NCI-H446 (cell line): Measurements from ENCODE around the gene CCDC13.

Source experiments
- DNase-seq, 2 experiments: peaks; one replicate each; lab custom pipeline; 2025; lab: John Stamatoyannopoulos, UW

Gene CCDC13

DNA sequence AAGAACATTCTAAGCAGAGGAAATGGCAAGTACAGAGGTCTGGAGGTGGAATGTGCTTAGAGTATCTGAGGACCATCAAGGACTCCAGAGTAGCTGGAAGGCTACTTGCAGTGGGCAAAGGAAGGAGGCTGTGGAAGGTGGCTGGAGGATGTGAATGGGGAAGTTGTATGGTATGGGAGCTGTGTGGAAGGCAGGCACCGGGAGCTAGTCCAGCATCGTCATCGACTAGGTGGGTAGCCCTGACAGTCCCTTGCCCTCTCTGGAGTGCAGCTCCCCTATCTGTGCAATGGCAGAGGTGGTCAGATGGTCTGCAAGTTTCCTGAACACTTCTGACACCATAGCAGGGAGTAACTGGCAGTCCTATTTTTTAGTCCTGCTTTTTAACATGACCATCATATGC, 19.3 kb downstream of the CCDC13 start:
- DNase-seq = no peak

DNA sequence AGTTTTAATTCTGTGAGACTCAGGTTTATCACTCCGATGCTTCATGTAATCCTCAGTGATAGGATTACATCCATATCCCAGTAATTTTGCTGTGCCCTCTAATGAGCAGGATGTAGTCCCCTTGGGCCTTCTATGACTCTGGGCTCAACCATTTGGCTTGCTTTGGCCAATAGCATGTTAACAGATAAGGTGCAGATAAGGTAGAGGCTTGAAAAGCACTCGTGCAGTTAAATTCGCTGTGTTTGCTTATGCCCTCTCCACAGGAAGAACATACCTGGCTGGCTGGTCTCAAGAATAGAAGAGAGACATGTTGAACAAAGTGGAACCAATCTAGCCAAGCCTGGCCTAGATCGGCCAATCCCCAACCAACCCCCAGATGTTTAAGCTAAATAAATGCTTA, 20.1 kb downstream of the CCDC13 start:
- no peak for DNase-seq

DNA sequence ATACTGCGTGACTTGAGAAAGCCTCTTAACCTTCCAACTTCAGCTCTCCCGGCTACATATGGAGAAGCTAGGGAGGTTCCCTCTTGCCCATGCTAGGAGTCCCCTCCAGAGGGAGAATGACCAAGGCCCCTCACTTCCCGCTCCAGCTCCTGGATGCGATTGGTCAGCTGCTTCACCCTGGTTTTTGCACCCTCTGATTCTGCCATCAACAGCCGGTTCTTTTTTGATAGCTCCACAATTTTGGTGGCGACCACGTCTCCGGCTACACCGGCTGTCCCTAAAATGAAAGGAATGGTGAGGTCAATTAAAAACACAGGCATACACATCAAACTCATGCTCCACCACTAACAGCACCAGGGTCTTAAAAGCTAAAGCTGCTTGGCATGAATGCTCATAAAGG, 20.6 kb downstream of the CCDC13 start:
- no peak for DNase-seq

DNA sequence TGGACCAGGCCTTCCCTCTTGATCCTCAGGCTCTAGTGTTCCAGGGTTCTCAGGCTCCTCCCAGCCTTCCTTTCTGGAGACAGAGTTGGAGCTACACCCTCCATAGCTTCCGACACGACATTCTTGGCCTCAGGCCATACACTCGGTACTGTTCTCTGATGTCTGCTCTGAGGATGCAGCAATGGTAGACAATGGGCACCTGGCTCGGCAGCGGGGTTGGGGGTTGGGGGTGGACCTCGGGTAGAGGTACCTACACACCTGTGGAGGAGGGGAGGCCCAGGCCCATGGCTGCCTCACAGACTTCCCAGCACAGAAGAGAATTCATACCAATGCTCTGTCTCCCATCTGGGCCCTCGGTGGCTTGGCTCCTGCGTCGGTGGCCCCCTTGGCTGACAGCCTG, 21.4 kb downstream of the CCDC13 start:
- peak in 1 of 2 experiments; percentile 6 for DNase-seq

DNA sequence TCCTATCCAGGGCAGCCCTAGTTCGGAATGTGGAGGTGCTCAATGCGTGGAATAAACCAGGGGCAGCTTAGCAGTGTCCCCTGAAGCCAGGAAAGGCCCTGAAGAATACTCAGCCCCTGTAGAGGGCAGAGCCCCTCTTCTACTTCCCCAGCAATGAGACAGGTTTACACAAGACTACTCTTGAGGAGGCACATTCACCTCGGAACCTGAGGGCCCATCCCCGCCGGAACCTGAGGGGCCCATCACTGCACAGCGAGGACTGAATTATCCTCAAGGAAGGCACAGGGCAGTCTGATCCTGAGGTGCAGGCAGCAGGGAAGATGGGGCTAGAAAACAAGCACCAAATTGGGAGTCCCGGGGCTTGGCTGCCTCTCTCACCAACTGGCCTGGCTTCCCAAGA, 22.2 kb downstream of the CCDC13 start:
- no peak for DNase-seq

DNA sequence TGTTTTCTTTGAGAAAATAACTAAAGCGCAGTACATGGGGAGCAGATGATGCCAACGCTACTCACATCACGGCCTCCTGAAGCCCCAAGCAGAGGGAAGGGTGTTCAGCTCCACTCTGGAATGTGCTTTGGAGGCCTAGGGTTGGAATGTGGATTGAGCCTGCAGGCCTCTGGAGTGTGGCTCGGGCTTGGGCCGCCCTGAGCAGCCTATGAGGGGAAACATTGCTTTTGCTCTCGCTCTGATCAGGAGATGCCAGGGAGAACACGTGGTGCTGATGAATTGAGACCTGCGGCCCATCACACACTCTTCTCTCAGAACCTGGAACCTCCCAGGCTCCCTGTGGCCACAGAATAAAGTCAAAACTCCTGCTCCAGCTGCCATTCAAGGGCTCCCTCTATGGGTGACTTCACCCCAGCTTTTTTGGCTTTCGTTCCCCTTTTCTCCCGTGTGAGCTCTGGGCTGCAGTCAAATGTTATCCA, 23.3 kb downstream of the CCDC13 start:
- no peak for DNase-seq

DNA sequence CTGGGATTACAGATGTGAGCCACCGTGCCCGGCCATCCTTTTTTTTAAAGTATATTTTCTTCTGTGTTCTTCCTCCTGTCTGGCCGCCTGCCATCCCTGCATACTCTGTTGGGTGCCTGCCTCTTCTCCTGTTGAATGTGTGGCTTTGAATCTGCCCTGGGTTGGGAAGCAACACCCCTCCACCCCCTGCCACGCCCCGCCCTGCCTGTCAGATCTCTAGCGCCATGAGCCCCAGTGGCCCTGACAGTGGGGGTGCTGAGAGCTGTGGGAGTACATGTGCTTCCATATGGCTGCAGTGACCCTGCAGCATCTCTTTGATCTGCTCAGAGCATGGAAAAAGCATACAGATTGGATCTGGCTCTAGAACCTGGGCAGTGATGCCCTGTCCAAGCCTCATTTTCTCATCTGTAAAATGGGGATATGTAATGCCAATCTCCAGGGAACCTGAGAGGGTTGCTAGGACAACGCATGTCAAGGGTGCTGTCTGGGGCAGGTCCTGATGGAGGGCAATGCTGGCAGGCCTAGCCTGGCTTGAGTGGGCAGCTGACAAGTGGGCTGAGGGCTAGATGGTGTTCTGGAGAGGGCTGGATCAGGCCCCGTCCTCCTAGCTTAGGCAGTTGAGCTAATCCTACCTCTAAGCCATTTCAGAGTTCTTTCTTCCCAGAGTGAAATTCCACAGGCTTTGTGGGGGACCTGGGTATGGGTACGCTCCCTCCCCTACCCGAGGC, 23.9 kb downstream of the CCDC13 start:
- no peak for DNase-seq

DNA sequence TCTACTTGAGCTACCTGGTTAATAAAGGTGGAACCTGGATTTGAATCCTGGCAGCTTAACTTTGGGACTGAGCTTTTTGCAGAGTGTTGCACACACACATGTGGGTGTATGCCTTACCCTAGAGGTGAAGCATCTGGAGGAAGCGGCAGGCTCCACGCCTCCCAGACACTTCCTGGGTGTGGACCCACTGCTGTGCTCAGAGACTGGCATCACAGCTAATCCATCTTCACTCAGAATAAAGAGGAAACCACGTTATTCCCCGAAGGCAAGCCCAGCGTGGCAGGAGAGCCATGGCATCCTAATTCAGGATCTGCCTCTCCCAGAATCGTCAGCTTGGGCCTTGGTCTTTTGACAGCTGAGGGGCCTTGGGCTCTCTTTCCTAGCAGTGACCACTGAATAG, 25.5 kb downstream of the CCDC13 start:
- no peak for DNase-seq

DNA sequence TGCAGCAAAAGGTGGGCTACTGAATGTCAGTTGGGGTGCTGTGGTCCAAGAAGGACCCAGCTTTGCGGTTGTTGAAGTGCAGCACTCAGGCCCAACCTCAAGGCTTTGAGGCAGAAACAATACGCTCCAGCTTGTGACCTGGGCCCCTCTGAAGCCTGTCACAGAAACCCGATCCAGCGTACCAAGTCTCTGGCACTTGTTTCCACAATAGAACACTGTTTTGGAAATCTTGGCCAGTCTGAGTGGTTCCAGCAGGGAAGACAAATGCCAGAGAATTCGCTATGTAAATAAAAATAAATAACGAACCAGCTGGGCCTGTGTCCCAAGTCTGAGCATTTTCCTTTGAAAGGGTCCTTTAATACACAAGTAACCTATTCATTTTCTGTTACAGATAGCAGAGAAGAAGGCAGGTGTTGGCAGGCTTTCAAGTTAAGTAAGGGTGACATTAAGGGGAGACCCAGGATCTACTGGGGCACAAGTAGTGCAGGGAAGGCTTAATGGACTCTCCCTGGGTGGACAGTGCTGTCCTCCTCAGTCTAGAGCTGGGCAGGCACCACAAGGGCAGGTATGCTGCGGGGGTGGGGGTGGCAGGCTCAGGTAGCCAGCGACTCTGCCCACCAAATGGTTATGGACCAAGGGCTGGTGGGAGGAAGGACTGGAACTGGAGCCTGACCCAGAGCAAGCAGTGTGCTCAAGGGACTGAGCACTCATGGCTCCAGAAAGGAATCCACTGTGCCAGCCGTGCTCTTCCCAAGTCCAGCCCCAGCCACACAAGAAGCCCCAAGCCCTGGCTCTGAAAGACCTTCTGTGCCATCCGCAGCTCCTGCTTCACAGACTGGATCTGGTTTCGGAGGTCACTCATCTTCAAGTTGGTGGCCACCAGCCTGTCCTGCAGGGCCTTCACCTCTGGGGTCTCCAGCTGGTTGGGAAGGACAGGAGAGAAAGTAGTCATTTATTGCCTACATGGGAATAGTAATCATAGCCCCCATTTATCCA, 26.3 kb downstream of the CCDC13 start:
- peak; percentile 51 to 77 for DNase-seq

DNA sequence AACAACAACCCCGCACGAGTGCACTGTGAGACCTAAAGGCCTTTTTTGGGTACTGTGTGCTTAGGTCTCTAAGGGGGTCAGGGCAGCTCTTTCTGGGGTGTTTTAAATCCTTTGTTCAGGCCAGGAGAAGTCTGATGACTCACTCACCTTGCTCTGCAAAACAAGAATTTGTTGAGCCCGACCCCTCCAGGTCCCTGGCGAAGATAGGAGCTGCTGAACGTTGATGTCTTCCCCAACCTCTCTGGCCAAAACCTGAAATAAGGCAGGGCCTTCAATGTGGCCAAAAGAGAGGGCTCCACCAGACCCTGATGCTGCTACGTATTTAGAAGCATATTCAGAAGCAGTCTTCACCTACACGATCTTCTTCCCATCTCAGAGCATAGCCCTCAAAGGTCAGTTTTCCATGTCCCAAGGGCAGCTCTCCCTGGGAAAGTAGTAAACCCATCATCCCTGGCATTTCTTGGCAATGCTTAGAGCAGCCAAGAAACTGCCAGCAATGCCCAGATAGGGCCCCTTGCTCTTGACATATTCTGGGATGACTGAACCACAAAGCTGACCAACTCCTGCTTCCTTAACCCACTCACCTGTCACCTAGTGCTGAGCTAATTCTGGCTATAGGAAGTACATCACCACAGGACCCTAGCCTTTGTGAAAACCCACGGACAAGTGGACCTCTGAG, 27.1 kb downstream of the CCDC13 start:
- peak in 1 of 2 experiments; percentile 23 for DNase-seq

DNA sequence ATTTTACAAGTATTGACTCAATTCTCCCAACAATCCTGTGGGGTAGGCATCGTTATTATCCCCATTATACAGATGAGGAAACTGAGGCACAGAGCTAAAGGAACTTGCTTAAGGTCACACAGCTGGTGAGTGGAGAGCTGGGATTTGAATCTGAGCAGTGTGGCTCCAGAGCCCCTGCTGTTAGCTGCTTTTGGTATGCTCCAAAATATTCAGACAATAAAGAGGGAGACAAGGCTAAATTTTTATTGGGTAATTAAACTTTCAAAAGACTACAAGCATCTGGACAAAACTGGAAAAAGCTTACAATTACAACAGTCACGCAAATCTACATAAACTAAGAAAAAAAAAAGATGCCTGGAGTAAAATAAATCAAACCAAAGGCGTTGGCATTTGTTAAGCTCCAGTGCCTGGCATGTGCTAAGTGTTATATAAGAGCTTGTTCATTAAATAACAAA, 27.7 kb downstream of the CCDC13 start:
- peak in 1 of 2 experiments; percentile 22 for DNase-seq

DNA sequence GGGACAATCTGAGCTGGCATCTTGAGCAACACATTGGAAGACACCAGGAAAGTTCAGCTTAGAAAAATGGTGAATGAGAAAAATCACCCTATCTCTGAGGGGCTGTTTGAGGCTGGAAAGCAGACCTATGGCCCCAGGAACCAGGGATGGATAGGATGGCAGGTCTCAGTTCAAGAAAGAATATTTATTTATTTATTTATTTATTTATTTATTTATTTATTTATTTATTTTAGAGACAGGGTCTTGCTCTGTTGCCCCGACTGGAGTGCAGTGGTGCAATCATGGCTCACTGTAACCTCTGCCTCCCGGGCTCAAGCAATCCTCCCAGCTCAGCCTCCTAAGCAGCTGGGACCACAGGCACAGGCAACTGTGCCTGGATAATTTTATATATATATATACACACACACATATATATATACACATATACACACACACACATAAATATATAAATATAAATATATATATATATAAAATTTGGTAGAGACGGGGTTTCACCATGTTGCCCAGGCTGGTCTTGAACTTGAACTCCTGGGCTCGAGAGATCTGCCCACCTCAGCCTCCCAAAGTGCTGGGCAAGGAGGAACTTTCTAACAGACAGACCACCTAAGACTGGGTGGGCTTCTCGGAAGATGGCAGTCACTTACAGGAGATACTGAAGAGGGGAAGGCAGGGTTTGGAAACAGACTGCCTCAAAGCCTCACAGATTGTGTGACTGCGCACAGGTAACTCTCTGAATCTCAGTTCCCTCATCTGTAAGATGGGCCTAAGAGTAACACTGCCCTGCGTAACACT, 29.7 kb downstream of the CCDC13 start:
- DNase-seq = no peak

DNA sequence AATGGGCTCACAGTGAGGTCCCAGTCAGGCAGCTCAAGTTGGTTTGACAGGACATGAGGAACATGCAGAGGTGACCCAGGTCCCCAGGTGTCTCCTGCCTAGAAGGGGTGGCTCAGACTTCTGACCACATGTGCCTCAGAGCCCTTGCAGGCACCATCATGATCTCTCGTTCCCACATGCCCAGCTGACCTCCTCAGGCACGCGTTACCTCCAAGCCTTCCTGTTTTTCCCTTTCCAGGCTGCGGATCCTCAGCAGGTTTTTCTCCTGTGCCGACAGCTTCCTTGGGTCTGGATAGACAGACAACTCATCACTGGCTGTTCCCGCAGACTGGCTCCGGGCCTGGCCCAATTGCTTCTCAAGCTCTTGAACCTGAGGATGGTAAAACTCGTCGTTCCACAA, 30.4 kb downstream of the CCDC13 start:
- no peak for DNase-seq

DNA sequence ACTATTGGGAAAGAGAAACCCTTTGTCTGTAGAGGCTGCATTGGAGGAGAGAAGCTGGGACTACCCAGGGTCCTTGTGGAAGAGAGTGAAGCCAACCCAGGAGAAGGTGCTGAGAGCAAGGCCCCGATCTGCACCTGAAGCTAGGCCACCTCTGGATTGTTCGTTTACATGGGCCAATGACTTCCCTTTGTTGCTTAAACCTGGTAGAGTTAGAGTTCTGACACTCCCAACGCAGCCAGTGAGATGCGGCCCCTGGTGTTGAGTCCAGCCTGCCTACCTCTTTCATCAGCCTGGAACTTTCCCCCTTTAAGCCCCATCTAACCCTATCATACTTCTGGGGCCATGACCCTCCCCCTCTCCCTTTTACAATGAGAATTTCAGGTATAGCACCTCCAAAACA, 30.8 kb downstream of the CCDC13 start:
- no peak for DNase-seq

DNA sequence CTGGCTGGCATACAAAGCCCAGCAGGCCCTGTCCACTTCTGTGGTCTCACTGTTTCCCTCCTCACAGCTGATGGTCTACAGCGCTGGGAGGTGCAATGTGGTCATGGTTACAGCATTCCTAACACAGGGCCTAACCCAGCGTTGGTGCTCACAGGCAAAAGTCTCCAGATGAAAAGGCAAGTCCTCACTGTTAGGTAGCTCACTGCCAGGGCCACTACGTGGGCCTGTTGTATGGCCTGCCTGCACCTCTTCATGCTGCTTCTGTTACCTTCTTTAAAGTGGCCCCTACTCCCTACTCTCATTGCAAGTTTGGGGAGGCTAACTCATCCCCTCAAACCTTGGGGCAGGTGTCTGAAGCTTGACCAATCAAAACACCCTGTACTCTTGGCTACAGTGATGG, 31.3 kb downstream of the CCDC13 start:
- no peak for DNase-seq

DNA sequence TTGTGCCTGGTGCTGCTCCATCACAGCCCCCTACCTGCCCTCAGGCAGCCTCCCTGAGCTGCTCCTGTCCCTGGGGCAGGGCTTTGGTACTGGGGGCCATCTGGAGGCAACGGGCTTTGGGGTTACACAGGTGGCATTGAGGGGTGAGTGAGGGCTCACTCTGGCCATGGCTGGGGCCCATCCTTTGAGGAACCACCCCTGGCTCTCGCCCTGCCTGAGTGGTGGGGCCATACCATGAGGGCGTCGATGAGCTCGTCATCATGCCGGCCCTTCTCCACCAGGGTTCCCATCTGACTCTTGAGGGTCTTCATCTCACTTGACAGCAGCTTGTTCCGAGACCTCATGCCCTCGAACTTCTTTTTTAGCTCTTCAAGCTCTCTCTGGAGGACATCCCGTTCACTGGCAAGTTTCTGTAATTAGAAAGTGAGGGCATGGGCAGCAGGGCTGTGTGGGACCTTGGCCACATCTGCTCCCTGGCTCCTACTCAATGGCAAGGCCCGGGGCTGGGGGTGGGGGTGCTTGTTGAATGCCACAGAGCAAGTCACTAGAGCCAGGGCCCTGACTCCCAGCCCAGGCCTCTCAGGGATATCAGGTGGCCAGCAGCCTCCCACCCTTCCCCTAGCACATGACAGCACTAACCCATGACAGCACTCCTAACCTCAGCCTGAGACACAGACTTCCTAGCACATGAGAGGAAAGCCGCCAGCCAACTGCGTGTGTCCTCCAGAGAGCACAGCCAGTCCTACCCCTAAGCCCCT, 33.5 kb downstream of the CCDC13 start:
- no peak for DNase-seq

DNA sequence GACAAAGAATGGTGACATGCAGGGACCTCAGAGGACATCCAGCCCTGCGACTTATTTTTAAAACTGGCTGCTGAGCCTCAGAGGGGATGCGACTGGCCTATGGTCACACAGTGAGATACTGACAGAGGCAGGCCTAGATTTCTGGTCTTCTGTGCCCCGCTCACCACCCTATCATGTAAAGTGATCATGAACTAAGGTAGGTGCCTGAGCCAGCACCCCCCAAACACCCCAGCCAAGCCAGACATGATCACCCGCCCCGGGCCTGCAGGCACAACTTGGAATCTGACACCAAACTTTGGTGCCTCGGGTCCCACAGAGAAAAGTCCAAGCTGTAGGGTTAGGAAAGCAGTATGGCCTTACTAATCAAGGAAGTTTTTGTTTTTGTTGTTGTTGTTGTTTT, 36.5 kb downstream of the CCDC13 start:
- DNase-seq = no peak

DNA sequence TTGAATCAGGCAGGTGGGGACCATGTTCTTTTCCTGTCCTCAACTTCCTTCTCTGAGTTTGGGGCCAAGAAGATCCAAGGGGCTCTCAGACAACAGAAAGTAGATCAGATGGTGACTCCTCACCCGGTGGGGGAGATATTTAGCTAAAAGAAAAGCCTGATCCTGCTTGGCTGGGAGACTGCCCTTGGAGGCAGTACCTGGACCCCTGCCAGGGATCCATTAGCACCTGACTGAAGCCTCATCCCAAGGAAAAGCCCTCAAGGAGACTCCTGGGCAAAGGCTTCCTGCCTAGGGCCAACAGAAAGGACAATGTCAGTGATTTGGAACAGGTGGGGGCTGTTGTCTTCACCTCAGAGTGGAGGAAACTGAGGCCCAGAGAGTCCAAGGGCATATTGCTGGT, 37.0 kb downstream of the CCDC13 start:
- DNase-seq = no peak

DNA sequence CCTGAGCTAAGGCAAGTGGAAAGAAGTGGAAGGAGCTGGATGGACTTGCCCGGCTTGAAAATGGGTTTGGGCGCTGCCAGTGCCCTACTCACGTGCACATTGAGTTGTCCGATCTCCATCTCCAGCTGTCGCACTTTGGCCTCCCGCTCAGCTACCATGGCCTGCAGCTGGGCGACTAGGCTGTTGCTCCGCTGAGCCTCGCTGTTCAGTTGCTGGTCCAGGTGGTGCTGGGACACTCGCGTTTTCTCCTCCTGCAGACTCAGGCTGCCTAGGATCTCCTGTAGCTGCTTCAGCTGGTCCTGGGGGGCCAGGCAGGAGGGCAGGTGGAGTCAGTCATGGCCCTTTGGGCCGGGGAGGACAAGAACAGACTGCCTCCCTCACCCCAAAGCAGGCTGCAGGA, 37.4 kb downstream of the CCDC13 start:
- DNase-seq = no peak

DNA sequence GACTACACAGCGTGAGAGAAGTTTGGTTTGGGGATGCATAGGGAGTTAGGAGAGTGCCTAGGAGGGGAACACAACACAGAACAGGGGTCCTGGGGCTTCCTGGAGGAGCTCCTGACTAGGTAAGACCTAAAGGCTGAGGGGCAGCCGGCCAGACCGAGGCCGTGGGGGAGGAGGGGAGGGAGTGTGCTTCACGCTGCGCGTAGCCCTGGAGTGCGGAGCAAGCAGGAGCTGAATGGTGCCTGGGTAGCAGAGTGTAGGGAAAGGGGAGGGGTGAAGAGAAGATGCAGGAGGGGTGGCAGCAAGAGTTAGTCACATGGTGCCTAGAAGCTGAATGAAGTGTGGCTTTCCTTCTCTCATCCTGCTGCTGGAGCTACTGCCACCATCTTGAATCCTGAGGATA, 38.0 kb downstream of the CCDC13 start:
- no peak for DNase-seq
